ENCODE results near the gene NDUFAF3.
"Not testable (repeated sequence)": the region's sequence is repeated elsewhere in the genome, so short reads cannot be mapped to it uniquely, and the experiment has no call there.

Gene NDUFAF3

GRCh38 chr3:48999085-48999858 lies 22.6 kb upstream of the NDUFAF3 start:
- in situ Hi-C loops (cut with MboI; ENCODE audit: low sequenced_read_pairs) = no loop called here

GRCh38 chr3:49001155-49001554 lies 20.8 kb upstream of the NDUFAF3 start:
- in situ Hi-C loops (cut with MboI; ENCODE audit: low sequenced_read_pairs) = no loop called here

GRCh38 chr3:49004352-49005302 lies 17.3 kb upstream of the NDUFAF3 start:
- in situ Hi-C loops (cut with MboI; ENCODE audit: low sequenced_read_pairs) = no loop called here

GRCh38 chr3:49005303-49005680 lies 16.6 kb upstream of the NDUFAF3 start:
- in situ Hi-C loops (cut with MboI; ENCODE audit: low sequenced_read_pairs) = no loop called here

- in situ Hi-C loops (cut with MboI; ENCODE audit: low sequenced_read_pairs) = no loop called here
These were observed 15.9 kb upstream of the NDUFAF3 start for GRCh38 chr3:49005998-49006397.

- in situ Hi-C loops (cut with MboI; ENCODE audit: low sequenced_read_pairs) = no loop called here
These were observed 15.4 kb upstream of the NDUFAF3 start for GRCh38 chr3:49006408-49007067.

- in situ Hi-C loops (cut with MboI; ENCODE audit: low sequenced_read_pairs) = no loop called here
These were observed 14.7 kb upstream of the NDUFAF3 start, which contains the start of gene WDR6 for GRCh38 chr3:49007068-49007770. Gene WDR6 (plus strand): TSS chr3:49007391. CDS start chr3:49007432, 41 bp downstream.

- in situ Hi-C loops (cut with MboI; ENCODE audit: low sequenced_read_pairs) = no loop called here
These were observed 14.0 kb upstream of the NDUFAF3 start for GRCh38 chr3:49007771-49008528.

- in situ Hi-C loops (cut with MboI; ENCODE audit: low sequenced_read_pairs) = not testable (repeated sequence)
These were observed 13.3 kb upstream of the NDUFAF3 start for GRCh38 chr3:49008627-49009026.

GRCh38 chr3:49009396-49009795 lies 12.5 kb upstream of the NDUFAF3 start:
- in situ Hi-C loops (cut with MboI; ENCODE audit: low sequenced_read_pairs) = no loop called here

GRCh38 chr3:49012441-49013017 lies 9.4 kb upstream of the NDUFAF3 start:
- in situ Hi-C loops (cut with MboI; ENCODE audit: low sequenced_read_pairs) = no loop called here

GRCh38 chr3:49013113-49013737 lies 8.7 kb upstream of the NDUFAF3 start:
- in situ Hi-C loops (cut with MboI; ENCODE audit: low sequenced_read_pairs) = no loop called here

- in situ Hi-C loops (cut with MboI; ENCODE audit: low sequenced_read_pairs) = no loop called here
These were observed 7.9 kb upstream of the NDUFAF3 start for GRCh38 chr3:49013738-49014660.

- in situ Hi-C loops (cut with MboI; ENCODE audit: low sequenced_read_pairs) = no loop called here
These were observed 6.8 kb upstream of the NDUFAF3 start for GRCh38 chr3:49015072-49015471.

- in situ Hi-C loops (cut with MboI; ENCODE audit: low sequenced_read_pairs) = no loop called here
These were observed 6.2 kb upstream of the NDUFAF3 start for GRCh38 chr3:49015765-49016164.

- in situ Hi-C loops (cut with MboI; ENCODE audit: low sequenced_read_pairs) = no loop called here
These were observed 5.3 kb upstream of the NDUFAF3 start for GRCh38 chr3:49016414-49017228.

Measured in hTERT RPE-1 (cell line).